ENCODE data around the gene ADAMTS13. TPM values are rescaled to one million over a fixed set of nuclear protein-coding genes. Genes with fewer than 3 reads are reported as not detected.

ADAMTS13 gene
- total and polyA plus RNA-seq, 9 of the 15 experiments (the other 6 are each of a cell fraction or from before 2014, with no cell fraction given), result 0.03 to 0.20 (median 0.04) TPM; not detected in 4

DNA sequence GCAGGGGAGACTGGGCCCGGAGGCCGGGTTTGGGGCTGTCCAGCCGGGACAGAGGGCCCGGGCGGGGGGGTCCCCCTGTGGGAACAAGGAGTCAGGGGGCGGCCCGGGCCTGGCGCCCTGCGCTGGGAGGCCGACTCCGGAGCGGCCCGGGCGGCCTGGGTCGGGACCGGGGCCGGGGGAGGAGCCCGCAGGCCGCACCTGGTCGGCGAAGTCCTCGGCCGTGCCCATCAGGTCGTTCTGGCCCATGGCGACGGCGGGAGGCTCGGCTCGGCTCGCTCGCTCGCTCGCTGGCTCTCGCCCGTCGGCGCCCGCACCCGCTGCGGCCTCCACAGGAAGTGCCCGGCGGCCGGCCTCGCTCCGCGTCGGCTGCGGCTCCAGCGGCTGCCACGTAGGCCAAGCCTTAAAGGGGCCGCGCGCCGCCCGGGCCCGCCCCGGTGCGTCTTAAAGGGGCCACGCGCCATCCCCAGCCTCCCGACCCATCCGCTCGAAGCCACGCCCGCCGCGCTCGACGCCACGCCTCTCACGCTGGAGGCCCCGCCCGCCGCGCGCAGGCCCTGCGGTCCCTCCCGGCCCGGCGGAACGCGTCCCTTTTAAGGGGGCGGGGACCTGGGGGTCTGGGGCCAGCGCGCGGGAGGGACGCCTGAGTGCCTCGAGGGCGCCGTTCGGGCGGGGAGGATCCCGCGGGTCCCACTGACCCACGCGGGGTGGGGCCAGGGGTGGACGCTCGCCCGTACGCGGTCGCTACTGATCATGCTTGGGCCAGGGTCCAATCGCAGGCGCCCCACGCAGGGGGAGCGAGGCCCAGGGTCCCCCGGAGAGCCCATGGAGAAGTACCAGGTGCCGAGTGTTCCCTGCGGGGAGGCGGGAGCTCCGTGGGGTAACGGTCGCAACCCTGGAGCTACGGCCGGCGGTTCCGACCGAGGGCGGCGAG lies 46.2 kb upstream of the ADAMTS13 start, which contains the start of the genes STKLD1 and SURF4 (continued):
- TF ChIP-seq, protein P1, sequence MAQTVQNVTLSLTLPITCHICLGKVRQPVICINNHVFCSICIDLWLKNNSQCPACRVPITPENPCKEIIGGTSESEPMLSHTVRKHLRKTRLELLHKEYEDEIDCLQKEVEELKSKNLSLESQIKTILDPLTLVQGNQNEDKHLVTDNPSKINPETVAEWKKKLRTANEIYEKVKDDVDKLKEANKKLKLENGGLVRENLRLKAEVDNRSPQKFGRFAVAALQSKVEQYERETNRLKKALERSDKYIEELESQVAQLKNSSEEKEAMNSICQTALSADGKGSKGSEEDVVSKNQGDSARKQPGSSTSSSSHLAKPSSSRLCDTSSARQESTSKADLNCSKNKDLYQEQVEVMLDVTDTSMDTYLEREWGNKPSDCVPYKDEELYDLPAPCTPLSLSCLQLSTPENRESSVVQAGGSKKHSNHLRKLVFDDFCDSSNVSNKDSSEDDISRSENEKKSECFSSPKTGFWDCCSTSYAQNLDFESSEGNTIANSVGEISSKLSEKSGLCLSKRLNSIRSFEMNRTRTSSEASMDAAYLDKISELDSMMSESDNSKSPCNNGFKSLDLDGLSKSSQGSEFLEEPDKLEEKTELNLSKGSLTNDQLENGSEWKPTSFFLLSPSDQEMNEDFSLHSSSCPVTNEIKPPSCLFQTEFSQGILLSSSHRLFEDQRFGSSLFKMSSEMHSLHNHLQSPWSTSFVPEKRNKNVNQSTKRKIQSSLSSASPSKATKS (CRISPR knock-in tag; IDR thresholded peaks at IDR 0.05), result no peak
- 0 out of 2 replicates have a peak, but pooled peaks have one; percentile 26 for TF ChIP-seq PML (IDR thresholded peaks at IDR 0.05; ENCODE audit: low read length)
- TF ChIP-seq, protein P2, sequence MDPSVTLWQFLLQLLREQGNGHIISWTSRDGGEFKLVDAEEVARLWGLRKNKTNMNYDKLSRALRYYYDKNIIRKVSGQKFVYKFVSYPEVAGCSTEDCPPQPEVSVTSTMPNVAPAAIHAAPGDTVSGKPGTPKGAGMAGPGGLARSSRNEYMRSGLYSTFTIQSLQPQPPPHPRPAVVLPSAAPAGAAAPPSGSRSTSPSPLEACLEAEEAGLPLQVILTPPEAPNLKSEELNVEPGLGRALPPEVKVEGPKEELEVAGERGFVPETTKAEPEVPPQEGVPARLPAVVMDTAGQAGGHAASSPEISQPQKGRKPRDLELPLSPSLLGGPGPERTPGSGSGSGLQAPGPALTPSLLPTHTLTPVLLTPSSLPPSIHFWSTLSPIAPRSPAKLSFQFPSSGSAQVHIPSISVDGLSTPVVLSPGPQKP (CRISPR knock-in tag; IDR thresholded peaks at IDR 0.05), result no peak
- TF ChIP-seq, protein P3, sequence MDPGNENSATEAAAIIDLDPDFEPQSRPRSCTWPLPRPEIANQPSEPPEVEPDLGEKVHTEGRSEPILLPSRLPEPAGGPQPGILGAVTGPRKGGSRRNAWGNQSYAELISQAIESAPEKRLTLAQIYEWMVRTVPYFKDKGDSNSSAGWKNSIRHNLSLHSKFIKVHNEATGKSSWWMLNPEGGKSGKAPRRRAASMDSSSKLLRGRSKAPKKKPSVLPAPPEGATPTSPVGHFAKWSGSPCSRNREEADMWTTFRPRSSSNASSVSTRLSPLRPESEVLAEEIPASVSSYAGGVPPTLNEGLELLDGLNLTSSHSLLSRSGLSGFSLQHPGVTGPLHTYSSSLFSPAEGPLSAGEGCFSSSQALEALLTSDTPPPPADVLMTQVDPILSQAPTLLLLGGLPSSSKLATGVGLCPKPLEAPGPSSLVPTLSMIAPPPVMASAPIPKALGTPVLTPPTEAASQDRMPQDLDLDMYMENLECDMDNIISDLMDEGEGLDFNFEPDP (CRISPR knock-in tag; IDR thresholded peaks at IDR 0.05), result no peak
- TF ChIP-seq, protein P4, sequence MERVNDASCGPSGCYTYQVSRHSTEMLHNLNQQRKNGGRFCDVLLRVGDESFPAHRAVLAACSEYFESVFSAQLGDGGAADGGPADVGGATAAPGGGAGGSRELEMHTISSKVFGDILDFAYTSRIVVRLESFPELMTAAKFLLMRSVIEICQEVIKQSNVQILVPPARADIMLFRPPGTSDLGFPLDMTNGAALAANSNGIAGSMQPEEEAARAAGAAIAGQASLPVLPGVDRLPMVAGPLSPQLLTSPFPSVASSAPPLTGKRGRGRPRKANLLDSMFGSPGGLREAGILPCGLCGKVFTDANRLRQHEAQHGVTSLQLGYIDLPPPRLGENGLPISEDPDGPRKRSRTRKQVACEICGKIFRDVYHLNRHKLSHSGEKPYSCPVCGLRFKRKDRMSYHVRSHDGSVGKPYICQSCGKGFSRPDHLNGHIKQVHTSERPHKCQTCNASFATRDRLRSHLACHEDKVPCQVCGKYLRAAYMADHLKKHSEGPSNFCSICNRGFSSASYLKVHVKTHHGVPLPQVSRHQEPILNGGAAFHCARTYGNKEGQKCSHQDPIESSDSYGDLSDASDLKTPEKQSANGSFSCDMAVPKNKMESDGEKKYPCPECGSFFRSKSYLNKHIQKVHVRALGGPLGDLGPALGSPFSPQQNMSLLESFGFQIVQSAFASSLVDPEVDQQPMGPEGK (CRISPR knock-in tag; IDR thresholded peaks at IDR 0.05; ENCODE audit: borderline replicate concordance), result no peak
- no peak for TF ChIP-seq SMAD2 (IDR thresholded peaks at IDR 0.05; ENCODE audit: low read depth, low read length)
- TF ChIP-seq, protein P5, sequence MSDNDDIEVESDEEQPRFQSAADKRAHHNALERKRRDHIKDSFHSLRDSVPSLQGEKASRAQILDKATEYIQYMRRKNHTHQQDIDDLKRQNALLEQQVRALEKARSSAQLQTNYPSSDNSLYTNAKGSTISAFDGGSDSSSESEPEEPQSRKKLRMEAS (CRISPR knock-in tag; IDR thresholded peaks at IDR 0.05), result peak; percentile 97
- TF ChIP-seq, protein P6, sequence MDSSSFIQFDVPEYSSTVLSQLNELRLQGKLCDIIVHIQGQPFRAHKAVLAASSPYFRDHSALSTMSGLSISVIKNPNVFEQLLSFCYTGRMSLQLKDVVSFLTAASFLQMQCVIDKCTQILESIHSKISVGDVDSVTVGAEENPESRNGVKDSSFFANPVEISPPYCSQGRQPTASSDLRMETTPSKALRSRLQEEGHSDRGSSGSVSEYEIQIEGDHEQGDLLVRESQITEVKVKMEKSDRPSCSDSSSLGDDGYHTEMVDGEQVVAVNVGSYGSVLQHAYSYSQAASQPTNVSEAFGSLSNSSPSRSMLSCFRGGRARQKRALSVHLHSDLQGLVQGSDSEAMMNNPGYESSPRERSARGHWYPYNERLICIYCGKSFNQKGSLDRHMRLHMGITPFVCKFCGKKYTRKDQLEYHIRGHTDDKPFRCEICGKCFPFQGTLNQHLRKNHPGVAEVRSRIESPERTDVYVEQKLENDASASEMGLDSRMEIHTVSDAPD (CRISPR knock-in tag; IDR thresholded peaks at IDR 0.05), result no peak
- TF ChIP-seq SPI1 (IDR thresholded peaks at IDR 0.05; ENCODE audit: borderline replicate concordance, low read depth, low read length), result 0 out of 2 replicates have a peak, but pooled peaks have one; percentile 36
- no peak for TF ChIP-seq COPS2 (conservative IDR thresholded peaks at IDR 0.05)
- TF ChIP-seq, protein P7, sequence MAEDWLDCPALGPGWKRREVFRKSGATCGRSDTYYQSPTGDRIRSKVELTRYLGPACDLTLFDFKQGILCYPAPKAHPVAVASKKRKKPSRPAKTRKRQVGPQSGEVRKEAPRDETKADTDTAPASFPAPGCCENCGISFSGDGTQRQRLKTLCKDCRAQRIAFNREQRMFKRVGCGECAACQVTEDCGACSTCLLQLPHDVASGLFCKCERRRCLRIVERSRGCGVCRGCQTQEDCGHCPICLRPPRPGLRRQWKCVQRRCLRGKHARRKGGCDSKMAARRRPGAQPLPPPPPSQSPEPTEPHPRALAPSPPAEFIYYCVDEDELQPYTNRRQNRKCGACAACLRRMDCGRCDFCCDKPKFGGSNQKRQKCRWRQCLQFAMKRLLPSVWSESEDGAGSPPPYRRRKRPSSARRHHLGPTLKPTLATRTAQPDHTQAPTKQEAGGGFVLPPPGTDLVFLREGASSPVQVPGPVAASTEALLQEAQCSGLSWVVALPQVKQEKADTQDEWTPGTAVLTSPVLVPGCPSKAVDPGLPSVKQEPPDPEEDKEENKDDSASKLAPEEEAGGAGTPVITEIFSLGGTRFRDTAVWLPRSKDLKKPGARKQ (CRISPR knock-in tag; IDR thresholded peaks at IDR 0.05), result no peak
- TF ChIP-seq RBM14 (IDR thresholded peaks at IDR 0.05; ENCODE audit: borderline replicate concordance, insufficient read depth, low read depth, low read length), result no peak
- TF ChIP-seq TAF15 (IDR thresholded peaks at IDR 0.05; ENCODE audit: low read depth, low read length), result no peak
- TF ChIP-seq ZNF41 (CRISPR knock-in tag; conservative IDR thresholded peaks at IDR 0.05), result no peak
- no peak for TF ChIP-seq SRSF7 (optimal IDR thresholded peaks at IDR 0.05; ENCODE audit: low read depth, low read length)
